HL-60/S4 treated with retinoic acid at 250 ng/mL for 4 days and 3 days (cell line): ENCODE data around the gene GPR37L1.
"Not testable (repeated sequence)": the region's sequence is repeated elsewhere in the genome, so short reads cannot be mapped to it uniquely, and the experiment has no call there.

Experiments
- in situ Hi-C: fragments of 300-500 bp; cut with MboI; formaldehyde crosslinking; loops from 2 replicates; pipeline ENCODE4 v1.7.0; 2022; ENCODE audit warnings: low sequenced_read_pairs

GPR37L1 gene

GRCh38 chr1:202131956-202132821 is 9.5 kb downstream of the GPR37L1 start:
- in situ Hi-C loops = no loop called here

GRCh38 chr1:202133001-202133400 is 10.3 kb downstream of the GPR37L1 start:
- in situ Hi-C loops = no loop called here

GRCh38 chr1:202133496-202133895 is 10.8 kb downstream of the GPR37L1 start:
- in situ Hi-C loops = no loop called here

GRCh38 chr1:202133989-202134388 is 11.3 kb downstream of the GPR37L1 start:
- in situ Hi-C loops = no loop called here

- in situ Hi-C loops = no loop called here
Observed at GRCh38 chr1:202134645-202135172, 12.0 kb downstream of the GPR37L1 start.

GRCh38 chr1:202135221-202135721 is 12.6 kb downstream of the GPR37L1 start:
- in situ Hi-C loops = no loop called here

- in situ Hi-C loops = no loop called here
Observed at GRCh38 chr1:202140833-202141232, 18.1 kb downstream of the GPR37L1 start.

- in situ Hi-C loops = not testable (repeated sequence)
Observed at GRCh38 chr1:202141468-202141867, 18.8 kb downstream of the GPR37L1 start.

DNA sequence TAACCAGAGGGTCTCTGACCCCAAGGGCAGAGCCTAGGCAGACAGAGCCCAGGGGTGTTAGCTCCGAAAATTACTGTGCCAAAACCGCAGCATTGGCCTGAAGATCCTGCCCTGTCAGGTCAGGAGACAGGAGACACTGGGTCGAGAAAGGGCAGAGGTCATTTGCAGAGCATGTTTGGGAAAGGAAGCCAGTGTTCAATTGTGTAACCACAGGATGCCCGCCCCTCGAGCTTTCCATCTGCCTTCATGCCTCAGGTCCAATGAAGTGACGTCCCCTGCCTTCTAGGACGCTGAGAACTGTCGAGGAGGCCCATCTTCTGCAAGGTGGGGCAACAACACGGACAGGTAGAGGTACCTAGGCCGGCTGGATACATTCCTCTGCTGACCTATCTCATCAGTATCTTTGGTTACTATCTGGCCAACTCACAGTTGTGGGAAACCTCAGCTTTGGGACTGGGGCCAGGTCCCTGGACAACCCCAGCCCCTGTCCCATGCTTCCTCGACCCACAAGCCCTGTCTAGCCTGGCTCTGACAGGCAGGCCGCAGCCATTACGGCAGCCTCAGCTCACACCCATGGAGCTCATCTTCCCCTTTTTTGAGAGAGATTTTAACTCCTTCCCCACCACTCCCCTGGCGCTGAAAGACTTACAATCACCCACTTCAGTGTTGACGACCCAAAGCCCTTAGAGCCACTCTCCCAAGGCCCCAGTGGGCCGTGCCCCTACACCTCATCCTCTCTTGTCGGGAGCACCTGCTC is 20.5 kb downstream of the GPR37L1 start:
- in situ Hi-C loops = no loop called here

DNA sequence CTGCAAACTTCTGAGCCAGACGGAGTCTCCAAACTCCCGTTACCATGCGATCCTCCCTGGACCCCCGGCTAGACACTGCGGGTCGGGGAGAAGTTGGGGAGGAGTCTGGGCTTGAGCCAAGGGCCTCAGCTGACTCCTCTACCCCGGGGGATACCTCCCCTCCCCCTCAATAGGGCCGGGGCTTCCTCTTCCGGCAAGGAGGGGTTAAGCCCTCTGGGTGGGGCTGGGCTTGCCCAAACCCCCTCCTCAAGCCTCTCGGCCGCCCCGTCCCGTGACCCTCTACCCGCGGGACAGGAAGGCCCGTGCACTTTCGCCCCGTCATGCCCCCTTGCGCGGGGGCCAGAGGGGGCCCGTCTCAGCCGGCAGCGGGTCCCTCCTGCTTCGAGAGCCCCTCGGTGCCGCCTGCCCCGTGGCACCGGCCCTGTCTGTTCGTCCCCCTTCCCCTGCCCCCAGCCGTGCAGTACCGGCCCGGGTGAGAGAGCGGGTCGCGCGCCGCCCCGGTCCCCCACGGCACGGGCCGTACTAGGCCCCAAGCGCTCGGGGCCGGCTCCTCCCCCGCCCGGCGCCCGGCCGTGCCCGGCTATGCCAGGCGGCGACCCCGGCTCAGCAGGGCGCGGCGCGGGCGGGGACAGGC is 21.2 kb downstream of the GPR37L1 start:
- in situ Hi-C loops = no loop called here

DNA sequence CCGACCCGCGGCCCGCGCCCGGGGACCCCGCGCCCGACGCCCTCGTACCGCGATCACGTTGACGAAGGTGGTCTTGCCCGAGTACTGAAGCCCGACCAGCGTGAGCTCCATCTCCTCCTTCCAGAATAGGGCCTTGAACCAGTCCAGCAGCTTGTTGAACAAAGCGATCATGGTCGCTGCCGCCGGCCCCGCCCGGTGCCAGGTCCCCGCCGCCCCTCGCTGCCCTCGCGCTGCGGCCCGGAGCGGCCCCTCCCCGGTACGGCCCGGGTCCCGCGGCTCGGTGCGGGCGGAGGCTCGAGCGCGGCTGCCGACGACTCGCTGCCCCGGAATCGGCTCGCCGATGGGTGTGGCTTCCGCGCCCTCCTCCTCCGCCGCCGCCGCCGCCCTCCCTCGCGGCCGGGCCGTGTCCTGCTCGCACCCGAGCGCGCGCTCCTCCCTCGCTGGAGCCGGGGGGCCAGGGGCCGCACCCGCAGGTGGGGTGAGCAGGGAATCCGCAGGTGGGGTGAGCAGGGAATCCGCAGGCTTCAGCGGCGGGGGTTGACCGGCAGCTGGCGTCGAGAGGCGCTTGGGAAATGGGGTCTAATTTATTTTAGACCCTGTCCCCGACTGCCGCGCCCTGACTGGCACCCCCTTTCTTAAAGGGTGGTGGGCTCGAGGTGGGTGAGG is 21.8 kb downstream of the GPR37L1 start, which contains the start of gene ARL8A:
Gene ARL8A, minus strand, starts transcription at position 336 of the 666 bp plus-strand sequence. Its CDS starts 165 bp downstream, at position 171.
- in situ Hi-C loops = no loop called here

- in situ Hi-C loops = no loop called here
Observed at GRCh38 chr1:202145068-202145743, 22.5 kb downstream of the GPR37L1 start.

GRCh38 chr1:202145744-202146140 is 23.0 kb downstream of the GPR37L1 start:
- in situ Hi-C loops = not testable (repeated sequence)

GRCh38 chr1:202146279-202146678 is 23.6 kb downstream of the GPR37L1 start:
- in situ Hi-C loops = no loop called here

- in situ Hi-C loops = no loop called here
Observed at GRCh38 chr1:202146993-202147392, 24.3 kb downstream of the GPR37L1 start.

- in situ Hi-C loops = no loop called here
Observed at GRCh38 chr1:202148391-202148790, 25.7 kb downstream of the GPR37L1 start.

- in situ Hi-C loops = no loop called here
Observed at GRCh38 chr1:202149566-202149965, 26.8 kb downstream of the GPR37L1 start.

GRCh38 chr1:202150187-202150586 is 27.5 kb downstream of the GPR37L1 start:
- in situ Hi-C loops = no loop called here

DNA sequence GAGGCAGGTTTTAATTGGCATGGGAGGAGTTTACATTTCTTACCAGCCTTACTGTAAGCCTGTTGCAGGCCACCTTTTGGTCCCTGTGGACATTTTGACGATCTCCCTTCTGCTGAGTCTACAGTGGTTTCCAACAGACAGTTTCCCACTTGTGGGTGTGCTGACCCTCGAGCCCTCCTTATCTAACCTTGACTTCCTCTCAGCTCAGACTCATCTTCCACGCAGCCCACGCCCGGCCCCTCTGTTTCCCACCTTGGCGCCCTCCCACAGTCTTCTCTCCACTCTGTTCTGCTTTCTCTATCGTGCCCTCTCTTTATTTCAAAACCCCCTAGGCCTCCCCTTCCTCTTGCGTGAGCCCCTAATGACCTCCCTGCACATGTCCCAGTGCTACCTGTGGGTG is 27.9 kb downstream of the GPR37L1 start:
- in situ Hi-C loops = no loop called here

DNA sequence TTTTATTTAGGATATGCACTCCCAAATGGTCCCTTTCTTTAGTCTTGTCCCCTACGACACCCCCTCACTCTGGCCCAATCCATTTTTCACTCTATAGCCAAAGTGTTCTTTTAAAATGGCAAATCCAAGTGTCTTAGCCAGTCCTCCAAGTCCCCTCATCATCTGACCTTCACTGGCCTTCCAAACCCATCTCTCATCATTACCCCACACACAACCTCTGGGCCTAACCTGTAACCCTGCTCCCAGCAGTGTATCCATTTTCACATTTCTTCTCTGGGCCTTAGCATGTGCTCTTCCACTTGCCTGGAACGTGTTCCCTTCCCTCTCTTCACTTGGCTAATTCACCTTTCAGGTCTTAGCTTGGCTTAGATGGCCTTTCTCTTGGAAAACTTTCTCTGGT is 28.3 kb downstream of the GPR37L1 start:
- in situ Hi-C loops = no loop called here
